B cell (primary cell): ENCODE results near the gene LRRC32. TPM values are rescaled to one million over a fixed set of nuclear protein-coding genes. Genes with fewer than 3 reads are reported as not detected.

Source experiments
- ATAC-seq: fragments of 200-7000 bp; cut with Tn5 transposase; one replicate; pipeline ENCODE4 v1.10.0; 2021; ENCODE audit warnings: low read depth, mild to moderate bottlenecking, moderate number of reproducible peaks, moderate library complexity
- CTCF ChIA-PET: fragments of 350-600 bp; sonication (Branson Sonifier 250); formaldehyde crosslinking; loops from one replicate; lab custom pipeline; 2021; ENCODE audit warnings: antibody characterized with exemption, inconsistent platforms; lab: Charles Lee
- POLR2A ChIA-PET: fragments of 350-600 bp; sonication (Branson Sonifier 250); formaldehyde crosslinking; loops from one replicate; lab custom pipeline; 2021; ENCODE audit warnings: antibody characterized with exemption; lab: Charles Lee
- DNase-seq: peaks from one replicate; pipeline ENCODE4 v3.0.0; 2013
- H2AFZ ChIP-seq: 2 replicates; pipeline ENCODE4 v1.6.1; 2012; ENCODE audit warnings: mild to moderate bottlenecking, low read depth, low read length; ENCODE audit not compliant: insufficient read depth, poor library complexity, severe bottlenecking
- H3K27ac ChIP-seq, 2 donors: 1 replicate in 1 of 2; 2 replicates in 1 of 2; pipeline ENCODE4 v1.5.1; 2012 to 2013; ENCODE audit warnings: low read length in 2 of 2, mild to moderate bottlenecking in 2 of 2, moderate library complexity in 1 of 2
- H3K27me3 ChIP-seq, 4 experiments: fragments of 200-600 bp in 1 of 4; sonication (generic) in 1 of 4; replicated peaks in 1 of 4; 1 replicate in 2 of 4; 2 replicates in 2 of 4; pipeline versions ENCODE4 v1.6.1 to v1.7.0; 2013 to 2016; ENCODE audit warnings: low read length in 3 of 4, mild to moderate bottlenecking in 2 of 4, mixed read lengths in 1 of 4, moderate library complexity in 1 of 4; ENCODE audit not compliant: insufficient read depth in 4 of 4, control insufficient read depth in 3 of 4; ENCODE audit errors: control extremely low read depth in 1 of 4
- H3K36me3 ChIP-seq, 2 experiments: replicated peaks in 1 of 2; 1 replicate in 1 of 2; 2 replicates in 1 of 2; pipeline versions ENCODE4 v1.6.1 to v1.7.1; 2013; ENCODE audit warnings: low read length in 1 of 2; ENCODE audit not compliant: insufficient read depth in 2 of 2, control insufficient read depth in 1 of 2; ENCODE audit errors: control extremely low read depth in 1 of 2, extremely low read depth in 1 of 2
- H3K4me1 ChIP-seq, 2 donors: fragments of 200-600 bp in 1 of 2; sonication (generic) in 1 of 2; 1 replicate in 1 of 2; 2 replicates in 1 of 2; pipeline versions ENCODE4 v1.5.1 to v1.6.1; 2013 to 2017; ENCODE audit warnings: low read length in 2 of 2; ENCODE audit not compliant: control insufficient read depth in 2 of 2, insufficient read depth in 2 of 2
- H3K4me2 ChIP-seq: replicated peaks from 2 replicates; pipeline ENCODE3; 2012; ENCODE audit warnings: mild to moderate bottlenecking, low read depth, low read length; ENCODE audit not compliant: poor library complexity, severe bottlenecking
- H3K4me3 ChIP-seq, 5 experiments: fragments of 200-600 bp in 1 of 5; sonication (generic) in 1 of 5; 1 replicate in 3 of 5; 2 replicates in 2 of 5; pipeline versions ENCODE4 v1.5.1 to v1.7.0; 2011 to 2016; ENCODE audit warnings: low read length in 4 of 5, mild to moderate bottlenecking in 4 of 5, low read depth in 2 of 5, control low read depth in 1 of 5, moderate library complexity in 1 of 5; ENCODE audit not compliant: insufficient read depth in 1 of 5; ENCODE audit errors: control extremely low read depth in 1 of 5, extremely low read depth in 1 of 5
- H3K79me2 ChIP-seq: fragments of 200-600 bp; sonication (generic); one replicate; pipeline ENCODE4 v1.6.0; 2016; ENCODE audit warnings: low read length; ENCODE audit not compliant: control insufficient read depth, insufficient read depth
- H3K9ac ChIP-seq: fragments of 200-600 bp; sonication (generic); 2 replicates; pipeline ENCODE4 v1.6.1; 2017; ENCODE audit warnings: mild to moderate bottlenecking, low read length, moderate library complexity
- H3K9me3 ChIP-seq, 3 donors: one replicate each; pipeline versions ENCODE4 v1.6.1 to v1.7.1; 2013; ENCODE audit warnings: low read length in 2 of 3; ENCODE audit not compliant: control insufficient read depth in 2 of 3, insufficient read depth in 1 of 3; ENCODE audit errors: control extremely low read depth in 1 of 3
- H4K20me1 ChIP-seq: 2 replicates; pipeline ENCODE4 v1.6.0; 2012; ENCODE audit warnings: mild to moderate bottlenecking, low read length; ENCODE audit not compliant: insufficient read depth, control insufficient read depth, poor library complexity, severe bottlenecking
- H3K27ac Mint-ChIP-seq: one replicate; pipeline ENCODE4 v1.8.0; 2021; ENCODE audit warnings: mixed read lengths
- H3K27me3 Mint-ChIP-seq: one replicate; pipeline ENCODE4 v1.8.0; 2021; ENCODE audit warnings: mixed read lengths
- H3K4me1 Mint-ChIP-seq: one replicate; pipeline ENCODE4 v1.8.0; 2021; ENCODE audit warnings: mixed read lengths
- H3K4me3 Mint-ChIP-seq: one replicate; pipeline ENCODE4 v1.8.0; 2021; ENCODE audit warnings: mixed read lengths
- H3K9me3 Mint-ChIP-seq: one replicate; pipeline ENCODE4 v1.8.0; 2022; ENCODE audit warnings: mixed read lengths; ENCODE audit not compliant: insufficient read depth
- EZH2 ChIP-seq: IDR thresholded peaks from 2 replicates; pipeline ENCODE4 v1.6.1; 2012; ENCODE audit warnings: borderline replicate concordance, low read depth, mild to moderate bottlenecking, moderate library complexity, low read length; ENCODE audit not compliant: insufficient read depth, poor library complexity, severe bottlenecking
- WGBS: methylation state at CpG from one replicate; pipeline ENCODE4 v1.1.5; 2013; ENCODE audit warnings: missing lambda C conversion rate; ENCODE audit not compliant: insufficient coverage; 5-methylcytosine and 5-hydroxymethylcytosine counted together
- intact Hi-C: fragments of 100-400 bp; cut with micrococcal nuclease; formaldehyde crosslinking; loops from one replicate; pipeline ENCODE4 v1.10.0; 2022
- polyA plus RNA-seq: library from polyadenylated mRNA; depleted of rRNA; stranded (reverse); fragments of >200 nt; gene quantifications from 2 replicates; pipeline ENCODE4 v1.2.3, GENCODE V29; 2012
- total RNA-seq, 2 donors: library from RNA; stranded (reverse); fragments of 120-200 nt in 1 of 2; gene quantifications; 1 replicate in 1 of 2; 2 replicates in 1 of 2; pipeline versions ENCODE4 v1.2.3 to v1.2.4, GENCODE V29; 2013 to 2022
- TF ChIP-seq, protein P1 (sequence below): fragments of 200-600 bp; IDR thresholded peaks from one replicate; pipeline ENCODE4 v1.8.0; 2022; ENCODE audit warnings: antibody characterized with exemption, mild to moderate bottlenecking

LRRC32 gene
- total and polyA plus RNA-seq, 2 donors (not counting 1 experiment from before 2014, with no cell fraction given) = 0.60 to 1.4 TPM

DNA sequence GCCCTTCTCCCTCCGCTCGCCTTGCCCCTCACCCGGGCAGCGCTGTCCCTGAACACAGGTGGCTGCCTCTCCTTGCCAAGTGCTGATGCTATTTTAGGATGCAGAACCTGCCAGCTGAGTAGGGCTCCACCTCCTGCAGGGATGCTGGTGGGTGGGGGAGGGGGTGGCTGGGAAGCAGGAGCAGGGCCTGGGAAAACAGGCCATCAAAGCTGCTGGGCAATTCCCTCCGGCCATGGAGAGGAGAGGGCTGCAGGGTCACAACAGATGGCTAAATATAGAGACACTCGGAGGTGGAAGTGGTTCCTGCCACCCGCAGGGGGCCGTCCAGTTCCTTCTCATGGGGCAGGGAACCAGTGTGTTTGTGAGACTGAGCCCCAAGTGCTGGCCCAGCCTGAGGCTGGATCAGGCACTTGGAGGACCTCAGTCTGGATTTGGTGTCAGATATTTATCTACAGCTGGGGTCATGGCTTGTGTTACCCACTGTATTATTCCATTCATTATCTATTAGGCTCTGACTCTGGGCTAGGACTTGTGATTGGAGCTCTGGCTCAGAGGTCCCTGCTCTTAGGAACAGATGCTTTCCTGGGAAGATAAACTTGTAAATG lies 59.6 kb downstream of the LRRC32 start:
- intact Hi-C loops = loop anchor here (1.0 kb wide), 1 partner anchor 69 kb away; no protein-coding TSS in a partner anchor
- CTCF ChIA-PET = interaction anchor here (0.8 to 3.2 kb wide), 10 partner anchors 12 to 73 kb away, joined by 3 to 15 read pairs (median 7); no protein-coding TSS in a partner anchor
- peaks cover 8 to 15% of the 10 kb centered on the region in 2 donors for H3K4me1 ChIP-seq
- peaks cover 0 to 37% (median 6%) of the 10 kb centered on the region in 4 experiments for H3K27me3 ChIP-seq
- Mint-ChIP-seq H3K4me1 (peaks cover 29% of the 10 kb centered on the region), H3K4me3 (no peak overlapping the region), H3K27me3 (peaks cover 42% of the 10 kb centered on the region), H3K27ac (no peak overlapping the region), H3K9me3 (no peaks in the 10 kb centered on the region)
- no peak overlapping the region for H3K4me2 ChIP-seq
- H2AFZ ChIP-seq = no peak overlapping the region
- TF ChIP-seq, protein P1, sequence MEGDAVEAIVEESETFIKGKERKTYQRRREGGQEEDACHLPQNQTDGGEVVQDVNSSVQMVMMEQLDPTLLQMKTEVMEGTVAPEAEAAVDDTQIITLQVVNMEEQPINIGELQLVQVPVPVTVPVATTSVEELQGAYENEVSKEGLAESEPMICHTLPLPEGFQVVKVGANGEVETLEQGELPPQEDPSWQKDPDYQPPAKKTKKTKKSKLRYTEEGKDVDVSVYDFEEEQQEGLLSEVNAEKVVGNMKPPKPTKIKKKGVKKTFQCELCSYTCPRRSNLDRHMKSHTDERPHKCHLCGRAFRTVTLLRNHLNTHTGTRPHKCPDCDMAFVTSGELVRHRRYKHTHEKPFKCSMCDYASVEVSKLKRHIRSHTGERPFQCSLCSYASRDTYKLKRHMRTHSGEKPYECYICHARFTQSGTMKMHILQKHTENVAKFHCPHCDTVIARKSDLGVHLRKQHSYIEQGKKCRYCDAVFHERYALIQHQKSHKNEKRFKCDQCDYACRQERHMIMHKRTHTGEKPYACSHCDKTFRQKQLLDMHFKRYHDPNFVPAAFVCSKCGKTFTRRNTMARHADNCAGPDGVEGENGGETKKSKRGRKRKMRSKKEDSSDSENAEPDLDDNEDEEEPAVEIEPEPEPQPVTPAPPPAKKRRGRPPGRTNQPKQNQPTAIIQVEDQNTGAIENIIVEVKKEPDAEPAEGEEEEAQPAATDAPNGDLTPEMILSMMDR = peak; percentile 54
- TF ChIP-seq EZH2 = no peak
- H3K36me3 ChIP-seq = no peaks in the 10 kb centered on the region
- POLR2A ChIA-PET = no interaction called here
- H4K20me1 ChIP-seq = no peaks in the 10 kb centered on the region
- H3K9ac ChIP-seq = no peak overlapping the region
- no peak overlapping the region for H3K4me3 ChIP-seq
- no peaks in the 10 kb centered on the region for H3K79me2 ChIP-seq
- peaks cover 0 to 4% (median 0%) of the 10 kb centered on the region in 3 donors for H3K9me3 ChIP-seq
- ATAC-seq (peak; percentile 36), DNase-seq (peak; percentile 69)
- WGBS = 20% methylated on average over 8 of the region's 8 CpGs
- no peak overlapping the region for H3K27ac ChIP-seq

DNA sequence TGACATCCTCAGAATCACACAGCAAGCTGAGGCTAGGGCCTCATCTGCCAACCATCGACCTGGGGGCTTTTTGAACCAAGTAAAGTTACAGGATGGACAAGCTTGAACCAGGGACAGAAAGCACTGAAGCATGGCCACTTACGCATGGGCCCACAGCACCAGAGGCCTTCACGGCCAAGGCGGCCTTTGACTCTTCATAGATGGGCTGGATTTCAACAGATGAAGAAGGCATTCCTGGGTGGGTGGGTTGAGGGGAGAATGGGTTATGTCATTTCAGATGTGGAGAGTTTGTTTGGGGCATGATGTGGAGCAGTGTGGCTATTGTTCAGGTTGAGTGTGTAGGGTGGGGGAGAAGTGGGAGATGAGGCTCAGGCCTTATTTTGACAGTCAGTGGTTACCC lies 60.2 kb downstream of the LRRC32 start:
- WGBS = 88% methylated on average over 4 of the region's 4 CpGs

More for the DNA sequence above, 60.2 kb downstream of the LRRC32 start:
- Mint-ChIP-seq H3K9me3 (no peaks in the 10 kb centered on the region), H3K4me1 (peaks cover 30% of the 10 kb centered on the region), H3K27ac (no peak overlapping the region), H3K27me3 (peaks cover 39% of the 10 kb centered on the region), H3K4me3 (no peak overlapping the region)
- TF ChIP-seq, protein P1 = no peak
- no peak for TF ChIP-seq EZH2
- Histone ChIP-seq H2AFZ (no peak overlapping the region), H4K20me1 (no peaks in the 10 kb centered on the region), H3K36me3 (no peaks in the 10 kb centered on the region), H3K4me1 (peaks cover 8 to 15% of the 10 kb centered on the region in 2 donors), H3K4me3 (no peak overlapping the region), H3K27me3 (peaks cover 0 to 31% (median 4%) of the 10 kb centered on the region in 4 experiments), H3K9me3 (peaks cover 0 to 4% (median 0%) of the 10 kb centered on the region in 3 donors), H3K9ac (no peak overlapping the region), H3K79me2 (no peaks in the 10 kb centered on the region), H3K27ac (no peak overlapping the region), H3K4me2 (no peak overlapping the region)
- intact Hi-C loops = no loop called here
- no peak for DNase-seq
- ATAC-seq = no peak
- ChIA-PET POLR2A (no interaction called here), CTCF (interaction anchor here (2.1 kb wide), 1 partner anchor 66 kb away, joined by 8 read pairs; no protein-coding TSS in a partner anchor)
